Medulla oblongata (tissue), 1 donor: Measurements from ENCODE around the gene ZAR1L.

ENCODE experiments used
- DNase-seq: peaks from one replicate; pipeline ENCODE4 v3.0.0-alpha.2; 2015; ENCODE audit errors: extremely low spot score

The ZAR1L gene

DNA sequence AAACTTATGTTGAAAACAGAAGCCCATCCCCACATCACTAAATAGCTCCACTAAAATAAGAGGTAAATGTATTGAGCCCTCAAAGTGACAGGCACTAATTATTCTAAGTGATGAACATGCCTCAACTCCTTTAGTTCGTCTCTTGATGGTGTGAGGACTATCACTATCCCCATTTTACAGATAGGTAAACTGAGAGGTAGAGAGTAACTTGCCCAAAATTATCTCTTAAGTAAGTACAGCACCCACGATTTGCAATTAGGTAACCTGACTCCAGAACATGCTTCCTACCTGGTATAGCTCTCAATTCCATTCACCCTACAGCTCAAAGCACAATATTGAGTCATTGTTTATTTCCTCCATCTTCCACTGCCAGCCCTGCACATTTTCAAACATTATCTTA is 12.7 kb downstream of the ZAR1L start:
- DNase-seq, result no peak

DNA sequence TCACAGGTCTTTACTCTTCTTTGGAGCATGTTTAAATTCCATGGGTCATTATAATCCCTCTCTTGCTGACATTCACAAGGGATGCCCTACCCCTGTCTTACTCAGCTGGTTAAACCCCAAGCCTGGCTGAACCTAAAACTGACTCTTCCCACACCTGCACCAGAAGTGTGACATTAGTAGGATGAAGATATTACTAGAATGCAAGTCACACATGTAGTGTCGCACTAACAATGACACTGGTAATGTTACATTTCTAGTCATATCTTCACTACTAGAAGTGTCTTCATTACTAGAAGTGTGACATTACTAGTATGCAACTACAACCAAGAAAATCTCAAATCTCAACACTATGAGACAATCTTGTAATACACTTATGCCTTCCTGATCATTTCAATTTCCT is 14.2 kb downstream of the ZAR1L start:
- DNase-seq, result no peak

DNA sequence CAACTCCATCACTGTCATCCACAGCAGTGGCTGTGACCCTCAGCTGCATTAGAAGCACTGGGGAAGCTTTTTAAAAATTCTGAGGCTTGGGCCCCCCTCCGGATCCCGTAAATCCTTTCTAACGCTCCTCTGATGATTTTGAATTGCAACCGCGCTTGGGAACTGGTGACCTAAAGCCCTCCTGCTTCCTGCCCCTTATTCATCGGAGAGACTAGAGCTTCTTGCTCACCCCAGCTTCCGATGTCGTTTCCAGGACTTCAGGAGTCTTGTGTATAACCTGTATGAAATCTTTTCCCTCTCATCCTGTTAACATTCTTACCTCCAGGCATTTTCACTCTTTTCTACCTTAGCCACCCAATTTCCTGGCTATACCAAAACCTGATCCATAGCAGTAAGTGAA is 14.8 kb downstream of the ZAR1L start:
- DNase-seq, result no peak

DNA sequence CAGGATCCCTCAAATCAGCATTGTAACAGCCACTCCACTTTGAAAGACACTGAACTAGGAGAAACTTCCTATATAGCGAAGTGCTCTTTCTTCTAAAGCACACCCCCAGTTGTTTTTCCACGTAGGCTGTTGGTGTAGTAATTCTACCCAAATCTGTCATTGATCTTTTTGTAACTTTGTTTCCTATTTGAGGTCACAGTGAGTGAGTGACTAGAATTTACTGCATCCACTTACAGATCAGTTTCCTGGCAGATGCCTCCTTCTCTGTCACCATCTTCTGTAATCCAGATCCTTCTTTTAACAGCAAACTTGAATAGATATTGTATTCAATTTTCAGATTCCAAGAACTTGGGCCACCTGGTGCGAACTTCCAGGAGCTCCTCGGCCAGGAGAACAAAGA is 15.3 kb downstream of the ZAR1L start:
- no peak for DNase-seq

DNA sequence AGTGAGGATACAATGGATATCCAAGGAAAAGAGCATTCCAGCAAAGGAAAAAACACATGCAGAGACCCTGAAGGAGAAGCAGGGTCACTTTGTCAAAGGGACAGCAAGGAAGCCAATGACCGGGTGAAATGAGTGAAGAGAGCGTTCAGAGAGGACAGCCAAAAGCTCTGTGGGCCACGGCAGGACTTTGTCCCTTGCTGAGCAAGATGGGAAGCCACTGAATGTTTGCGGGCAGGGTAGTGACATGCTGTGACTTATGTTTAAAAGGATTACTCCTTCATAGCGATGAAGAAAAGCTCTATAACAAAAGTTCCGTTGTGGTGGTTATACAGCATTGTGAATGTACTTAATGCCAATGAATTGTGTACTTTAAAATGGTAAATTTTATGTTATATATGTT is 16.5 kb downstream of the ZAR1L start:
- no peak for DNase-seq

DNA sequence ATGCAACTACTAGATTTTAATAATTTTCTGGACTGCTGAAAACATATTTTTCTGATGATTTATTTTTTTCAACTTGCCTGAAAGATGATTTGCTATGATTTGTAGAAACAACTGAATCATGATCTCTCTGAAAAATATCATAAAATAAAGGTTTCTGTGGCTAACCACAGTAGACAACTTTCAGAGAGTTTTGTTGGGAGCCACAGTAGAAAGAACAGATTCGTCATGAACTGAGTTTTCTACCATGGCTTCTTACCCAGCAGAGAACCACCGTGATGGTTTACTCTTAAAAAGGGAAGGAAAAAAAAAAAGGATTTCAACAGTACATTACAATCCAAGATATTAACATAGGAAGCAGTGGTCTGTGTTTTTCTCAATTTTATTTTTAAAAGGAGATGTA is 18.0 kb downstream of the ZAR1L start:
- no peak for DNase-seq

DNA sequence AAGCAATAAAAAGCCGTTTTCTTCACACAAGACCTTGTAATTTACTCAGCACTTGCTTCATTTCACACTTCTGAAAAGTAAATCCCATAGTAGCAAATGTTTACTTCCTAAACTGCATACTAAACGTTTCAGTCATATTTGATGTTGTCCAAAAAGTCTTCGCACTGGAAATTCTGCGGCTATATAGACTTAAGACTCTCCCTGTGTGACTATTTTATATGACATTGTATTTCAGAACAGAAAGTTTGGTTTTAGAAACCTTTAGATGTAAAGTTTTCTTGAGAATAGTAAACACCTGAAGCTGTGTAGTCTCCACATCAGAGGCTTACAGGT is 29.6 kb downstream of the ZAR1L start:
- DNase-seq, result no peak

DNA sequence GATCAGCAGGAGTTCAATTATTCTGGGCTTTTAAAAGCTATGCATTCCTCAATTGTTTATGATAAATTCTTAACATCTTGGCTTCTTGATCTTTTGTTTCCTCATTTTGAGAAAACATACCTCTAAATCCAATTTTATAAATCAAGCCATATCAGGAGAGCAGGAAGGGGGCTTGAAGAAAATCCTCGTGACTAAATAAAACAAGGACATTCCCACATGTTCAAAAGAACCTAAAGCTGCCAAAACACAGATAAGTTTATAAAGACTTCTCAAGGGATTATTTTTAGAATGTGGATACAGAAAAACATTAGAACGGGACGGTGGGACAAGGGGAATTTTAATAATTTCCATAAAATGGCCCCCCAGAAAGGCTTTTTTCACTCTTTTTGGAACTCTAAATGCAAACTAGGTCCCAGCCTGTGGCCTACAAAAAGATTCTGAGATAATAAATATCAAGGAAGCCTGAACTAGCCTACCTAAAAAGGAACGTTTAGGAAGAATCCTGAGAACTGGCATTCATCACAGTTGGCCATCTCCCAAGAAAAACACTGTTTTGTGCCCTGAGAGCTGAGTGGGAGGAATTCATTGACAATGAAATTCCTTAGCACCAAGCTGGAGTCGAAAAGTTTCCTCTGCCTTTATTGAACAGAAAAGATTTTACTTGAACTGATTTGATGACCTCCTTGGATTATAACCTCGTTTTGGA is 30.1 kb downstream of the ZAR1L start:
- DNase-seq, result peak; percentile 53

DNA sequence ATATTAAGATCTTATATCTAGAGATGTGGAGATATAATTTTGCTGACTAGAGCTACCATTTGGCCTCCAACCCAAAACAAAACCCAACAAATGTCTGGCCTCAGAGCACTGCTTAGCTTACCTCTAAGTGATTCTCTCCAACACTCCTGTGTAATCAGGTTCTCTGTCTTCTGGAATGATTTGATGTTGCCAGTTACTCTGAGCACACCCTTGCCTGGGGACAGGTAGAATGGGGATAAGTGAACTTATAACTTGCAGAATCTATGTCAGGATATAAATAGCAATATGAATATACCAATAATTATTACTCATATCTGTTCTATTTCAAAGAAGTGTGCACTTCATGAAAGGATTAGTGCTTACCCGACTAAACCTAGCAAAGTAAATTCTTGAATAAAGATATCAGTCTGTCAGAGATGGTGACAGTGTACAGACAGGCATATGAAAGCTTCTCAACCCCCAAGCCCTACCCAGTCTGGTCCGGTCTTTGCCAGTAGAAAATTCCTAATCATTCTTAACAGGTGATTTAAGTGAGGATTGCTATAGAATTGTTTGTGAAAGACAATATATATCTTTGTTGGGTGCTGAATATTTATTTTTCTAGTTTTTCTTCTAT is 33.0 kb downstream of the ZAR1L start:
- no peak for DNase-seq

DNA sequence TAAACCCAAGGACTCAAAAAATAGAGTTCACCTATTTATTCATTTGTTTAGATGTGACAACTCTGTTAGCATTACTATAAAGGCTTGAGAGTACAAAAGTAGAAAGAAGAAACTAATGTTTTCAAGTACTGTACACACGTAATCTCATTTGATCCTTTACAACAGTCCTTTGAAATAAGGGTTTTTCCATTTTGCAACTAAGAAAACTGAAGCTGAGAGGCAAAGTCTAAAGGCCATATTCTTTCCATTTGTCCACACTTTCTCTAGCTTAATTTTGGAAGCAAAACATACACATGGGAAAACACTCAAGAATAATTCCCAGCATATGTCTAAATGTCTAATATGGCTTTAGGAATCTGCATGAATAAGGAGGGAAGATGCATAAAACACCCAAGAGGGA is 34.1 kb downstream of the ZAR1L start:
- no peak for DNase-seq

DNA sequence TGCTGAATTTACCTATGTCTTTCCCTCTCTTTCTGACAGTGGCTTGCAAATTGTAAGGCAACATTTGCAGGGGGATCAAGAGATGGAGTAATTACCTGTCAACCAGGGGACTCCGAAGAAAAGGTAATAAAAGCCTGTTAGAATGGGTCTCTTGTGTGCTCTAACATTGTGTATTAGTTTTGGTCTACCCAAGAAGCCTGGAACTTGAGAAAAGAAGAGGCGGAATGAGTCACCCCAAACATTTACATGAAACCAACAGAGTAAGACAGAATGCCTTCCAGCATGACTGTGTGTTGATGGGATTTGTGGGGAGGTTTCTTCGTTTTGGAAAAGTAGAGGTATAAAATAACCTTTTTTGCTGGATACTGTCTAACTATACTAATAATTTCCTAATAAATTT is 36.7 kb downstream of the ZAR1L start:
- no peak for DNase-seq

DNA sequence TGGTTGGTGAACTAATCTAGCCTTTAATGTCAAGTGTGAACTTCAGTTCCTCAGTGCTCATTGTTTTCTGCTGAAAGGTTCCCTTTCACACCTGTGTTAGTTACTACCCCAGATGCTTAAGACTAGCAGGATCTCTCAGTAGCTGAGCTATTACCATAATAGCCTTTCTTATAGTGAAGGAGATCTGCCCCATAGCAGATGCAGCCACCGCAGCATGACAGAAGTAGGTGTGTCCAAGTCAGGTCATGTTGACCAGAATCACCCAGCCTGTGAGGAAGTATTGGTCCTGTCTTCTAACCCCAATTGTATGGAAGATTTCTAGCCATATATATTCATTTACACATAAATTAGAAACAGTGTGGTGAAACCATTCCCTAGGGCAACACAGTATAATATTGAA is 37.3 kb downstream of the ZAR1L start:
- no peak for DNase-seq

DNA sequence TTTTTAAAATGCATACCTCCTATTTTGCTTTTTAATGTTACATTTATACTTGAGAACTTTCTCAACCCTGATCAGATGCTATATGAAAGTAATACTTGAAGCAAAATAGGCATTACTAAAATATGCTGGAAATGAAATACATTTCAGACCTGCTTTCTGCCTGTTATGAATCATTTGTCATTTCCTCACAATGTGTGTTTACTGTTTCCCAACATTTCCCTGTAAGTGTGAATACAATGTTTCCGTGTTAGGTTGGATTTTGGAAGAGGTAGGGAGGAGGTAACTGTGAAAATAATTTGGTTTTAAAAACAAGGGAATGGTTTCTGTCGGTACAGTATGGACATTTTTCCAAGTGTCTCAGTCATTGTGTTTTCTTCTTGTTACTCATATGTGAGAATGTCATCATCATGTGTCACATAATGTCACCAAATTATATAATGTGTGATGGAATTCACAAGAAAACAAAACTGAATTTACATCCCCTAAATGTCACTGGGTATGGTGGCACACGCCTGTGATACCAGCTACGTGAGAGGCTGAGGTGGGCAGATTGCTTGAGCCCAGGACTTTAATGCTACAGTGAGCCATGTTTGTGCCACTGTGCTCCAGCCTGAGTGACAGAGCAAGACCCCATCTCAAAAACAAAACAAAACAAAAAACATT is 43.0 kb downstream of the ZAR1L start:
- DNase-seq, result no peak

DNA sequence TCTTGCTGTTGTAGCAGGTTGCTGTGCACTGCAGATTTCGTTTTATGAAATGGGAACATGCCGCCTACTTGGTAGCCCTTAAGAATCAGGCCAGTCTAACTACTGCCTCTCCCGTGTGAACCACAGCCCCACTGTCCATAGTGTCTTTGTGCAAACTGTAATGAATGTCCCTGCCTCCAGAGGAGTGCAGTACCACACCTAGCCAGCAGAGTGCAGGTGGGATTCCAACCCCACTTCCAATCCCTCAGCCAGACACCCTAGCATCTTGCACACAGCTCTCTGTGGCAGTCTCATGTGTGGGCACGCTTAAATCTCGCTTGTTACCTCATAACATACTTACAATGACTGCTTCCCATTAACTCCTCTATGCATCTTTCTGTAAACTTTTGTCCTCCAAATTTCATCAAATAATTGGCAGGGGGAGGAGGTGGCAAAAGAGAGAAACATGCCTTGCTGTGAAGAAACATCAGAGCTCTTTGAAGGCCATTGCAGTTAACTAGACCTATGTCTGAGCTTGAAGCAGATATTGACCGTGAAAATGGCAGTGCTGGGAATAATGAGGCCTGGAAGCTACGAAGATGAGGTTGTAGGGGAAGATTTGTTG is 47.2 kb downstream of the ZAR1L start:
- DNase-seq, result no peak

DNA sequence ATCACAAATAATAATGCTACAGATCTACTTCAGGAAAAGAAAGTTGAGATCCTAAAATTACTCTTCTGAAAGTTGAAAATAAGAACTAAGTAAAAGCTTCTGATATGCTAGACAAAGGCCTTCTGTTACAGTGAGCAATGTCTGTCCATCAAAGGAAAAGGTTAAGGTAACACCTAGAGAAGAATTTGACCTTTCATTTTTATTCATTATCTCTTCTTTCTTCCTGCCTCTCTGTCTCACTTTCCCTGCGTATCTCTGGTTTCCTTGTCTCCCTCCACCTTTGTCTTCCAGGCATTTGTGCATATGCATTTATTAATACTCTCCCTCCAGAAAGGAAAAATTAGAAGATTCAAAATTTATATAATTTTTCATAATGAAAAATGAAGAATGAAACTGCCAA is 49.0 kb downstream of the ZAR1L start:
- no peak for DNase-seq

DNA sequence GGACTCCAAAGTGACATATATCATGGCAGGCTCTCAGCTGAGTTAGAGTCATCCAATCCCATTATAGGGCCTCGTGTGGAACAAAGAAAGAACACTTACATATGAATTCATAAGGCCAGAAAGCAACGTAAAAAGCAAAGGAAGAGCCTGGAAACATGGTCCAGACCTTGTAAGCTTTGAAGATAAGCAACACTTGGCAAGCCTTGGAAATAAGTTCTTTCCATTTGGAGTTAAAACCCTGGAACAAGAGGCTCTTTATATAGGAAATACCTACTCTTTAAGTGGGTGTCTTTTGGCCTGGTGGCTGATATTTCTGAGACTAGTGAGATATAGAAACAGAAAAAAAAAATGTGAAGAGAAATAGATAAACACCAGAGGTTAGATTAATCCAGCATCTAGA is 49.4 kb downstream of the ZAR1L start:
- DNase-seq, result no peak

DNA sequence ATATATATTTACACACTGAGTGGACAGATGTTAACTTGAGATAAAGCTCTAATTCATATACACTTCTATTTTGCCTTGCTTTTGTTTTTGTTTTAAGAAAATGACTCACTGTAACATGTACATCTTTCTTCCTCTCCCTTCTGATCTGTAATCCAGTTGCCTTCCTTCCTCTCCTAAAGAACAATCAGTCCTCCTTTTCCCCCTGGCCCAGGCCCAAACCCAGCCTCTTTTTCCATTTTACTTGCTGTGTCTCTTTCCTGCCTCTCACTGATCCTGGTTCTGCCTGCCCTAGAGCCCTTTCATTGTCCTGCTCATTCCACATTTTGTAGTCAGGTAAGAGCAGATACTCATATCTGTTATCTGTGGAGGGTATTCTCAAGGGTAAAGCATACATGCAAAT is 50.8 kb downstream of the ZAR1L start:
- no peak for DNase-seq

DNA sequence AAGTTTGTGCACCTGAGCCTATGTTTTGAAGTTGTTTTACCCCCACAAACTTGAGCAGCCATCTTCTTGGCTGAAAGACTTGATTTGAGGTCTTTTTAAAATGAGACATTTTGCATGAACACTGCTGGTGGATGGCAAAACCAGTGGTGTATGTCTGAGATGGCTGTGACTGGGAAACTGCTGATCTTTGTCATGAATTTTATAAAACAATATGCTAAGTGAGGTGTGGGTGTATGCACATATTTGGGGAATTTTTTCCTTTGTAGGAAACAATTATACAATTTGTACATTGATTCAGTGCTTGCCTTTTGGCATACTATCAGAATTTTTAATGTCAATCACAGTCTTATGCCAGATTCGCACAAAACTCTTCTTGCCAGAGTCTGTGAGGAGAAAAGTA is 52.5 kb downstream of the ZAR1L start:
- DNase-seq, result no peak

DNA sequence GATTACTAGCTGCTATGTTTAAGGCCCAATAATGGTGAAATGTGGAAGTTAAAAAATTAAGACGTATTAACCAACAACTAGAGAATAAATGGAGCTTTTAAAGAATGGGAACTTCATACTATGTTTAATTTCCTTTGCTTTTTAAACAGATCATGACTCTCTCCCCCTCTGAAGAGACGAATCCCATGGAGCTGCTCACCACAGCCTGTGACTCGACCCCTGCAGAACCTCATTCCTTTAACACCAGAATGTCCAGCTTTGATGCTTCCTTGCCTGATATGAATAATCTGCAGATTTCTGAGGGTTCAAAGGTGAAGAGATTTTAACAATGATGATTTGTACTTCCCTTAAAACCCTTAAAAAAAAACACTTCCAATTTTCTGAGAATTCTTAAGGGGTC is 53.0 kb downstream of the ZAR1L start:
- DNase-seq, result no peak

DNA sequence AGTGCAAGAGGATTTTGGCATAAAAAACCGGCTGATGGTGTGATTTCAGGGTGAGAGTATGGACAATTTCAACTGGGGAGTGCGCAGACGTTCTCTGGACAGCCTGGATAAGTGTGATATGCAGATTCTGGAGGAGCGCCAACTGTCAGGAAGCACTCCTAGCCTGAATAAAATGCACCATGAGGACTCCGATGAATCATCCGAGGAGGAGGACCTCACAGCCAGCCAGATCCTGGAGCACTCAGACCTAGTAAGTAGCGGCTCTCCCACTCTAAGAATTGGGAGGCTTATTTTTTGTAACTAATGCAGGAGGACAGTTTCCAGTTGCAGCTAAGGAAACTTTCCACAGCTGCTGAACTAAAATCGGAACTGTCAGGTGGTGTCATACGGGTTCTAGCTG is 53.6 kb downstream of the ZAR1L start:
- DNase-seq, result peak; percentile 14

DNA sequence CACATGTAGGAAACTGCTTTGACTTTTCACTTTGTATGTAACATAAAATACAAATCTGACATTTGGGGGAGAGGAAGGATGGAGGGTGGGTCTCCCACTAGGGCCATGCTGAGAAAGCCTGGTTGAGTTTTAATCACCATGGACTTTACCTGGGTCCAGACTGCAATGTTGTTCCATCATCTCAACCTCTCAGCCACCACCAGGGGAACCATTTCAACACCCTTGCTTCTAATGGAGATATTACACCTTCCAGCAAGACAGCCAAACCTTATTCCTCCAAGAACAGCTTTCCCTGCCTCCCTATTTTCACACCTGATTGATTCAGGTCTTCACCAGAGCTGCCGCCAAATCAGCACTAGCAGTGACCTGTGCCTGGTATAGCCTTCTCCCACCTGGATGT is 56.0 kb downstream of the ZAR1L start:
- DNase-seq, result no peak

DNA sequence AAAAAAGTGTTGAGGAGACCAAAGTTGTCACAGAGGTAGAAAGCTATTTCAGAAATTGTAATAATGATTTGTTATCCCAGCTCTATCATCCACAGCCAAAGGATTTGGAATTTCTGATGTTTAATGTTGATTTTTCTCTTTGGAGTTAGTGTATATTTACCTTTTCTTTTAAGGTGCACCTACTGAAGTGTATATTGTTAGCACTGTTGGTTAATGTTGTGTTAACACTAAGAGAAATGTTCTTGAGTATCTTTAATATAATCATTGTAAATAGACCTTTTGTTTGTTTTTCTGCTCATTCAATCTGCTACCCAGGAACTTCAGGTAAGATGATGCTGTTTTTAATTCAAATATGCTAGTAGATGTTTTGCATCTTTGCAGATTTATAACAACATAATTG is 57.5 kb downstream of the ZAR1L start:
- DNase-seq, result no peak

DNA sequence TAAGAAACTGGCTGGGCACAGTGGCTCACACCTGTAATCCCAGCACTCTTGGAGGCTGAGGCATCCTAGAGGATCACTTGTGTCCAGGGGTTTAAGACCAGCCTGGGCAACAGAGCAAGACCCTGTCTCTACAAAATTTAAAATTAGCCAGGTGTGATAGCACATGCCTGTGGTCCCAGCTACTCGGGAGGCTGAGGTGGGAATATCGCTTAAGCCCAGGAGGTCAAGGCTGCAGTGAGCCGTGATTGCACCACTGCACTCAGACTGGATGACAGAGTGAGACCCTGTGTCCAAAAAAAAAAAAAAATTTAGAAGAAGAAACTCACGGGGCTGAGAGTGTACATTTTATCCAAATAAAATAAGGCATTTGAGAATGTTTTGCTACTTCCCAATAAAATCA is 58.9 kb downstream of the ZAR1L start:
- DNase-seq, result no peak
